NB4 (cell line): ENCODE data around the gene KCNQ1.

Experiments
- MYC ChIP-seq: IDR thresholded peaks from 2 replicates; pipeline ENCODE4 v1.6.1; 2011; ENCODE audit warnings: low read depth, low read length
- TF ChIP-seq, protein P1 (sequence below): IDR thresholded peaks from one replicate; pipeline ENCODE4 v1.5.1; 2012; ENCODE audit warnings: low read depth, low read length

DNA sequence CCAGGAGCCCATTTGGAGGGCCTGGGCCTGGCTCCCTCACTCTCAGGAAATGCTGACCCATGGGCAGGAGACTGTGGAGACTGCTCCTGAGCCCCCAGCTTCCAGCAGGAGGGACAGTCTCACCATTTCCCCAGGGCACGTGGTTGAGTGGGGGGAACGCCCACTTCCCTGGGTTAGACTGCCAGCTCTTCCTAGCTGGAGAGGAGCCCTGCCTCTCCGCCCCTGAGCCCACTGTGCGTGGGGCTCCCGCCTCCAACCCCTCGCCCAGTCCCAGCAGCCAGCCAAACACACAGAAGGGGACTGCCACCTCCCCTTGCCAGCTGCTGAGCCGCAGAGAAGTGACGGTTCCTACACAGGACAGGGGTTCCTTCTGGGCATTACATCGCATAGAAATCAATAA is 403.7 kb downstream of the KCNQ1 start:
- TF ChIP-seq, protein P1, sequence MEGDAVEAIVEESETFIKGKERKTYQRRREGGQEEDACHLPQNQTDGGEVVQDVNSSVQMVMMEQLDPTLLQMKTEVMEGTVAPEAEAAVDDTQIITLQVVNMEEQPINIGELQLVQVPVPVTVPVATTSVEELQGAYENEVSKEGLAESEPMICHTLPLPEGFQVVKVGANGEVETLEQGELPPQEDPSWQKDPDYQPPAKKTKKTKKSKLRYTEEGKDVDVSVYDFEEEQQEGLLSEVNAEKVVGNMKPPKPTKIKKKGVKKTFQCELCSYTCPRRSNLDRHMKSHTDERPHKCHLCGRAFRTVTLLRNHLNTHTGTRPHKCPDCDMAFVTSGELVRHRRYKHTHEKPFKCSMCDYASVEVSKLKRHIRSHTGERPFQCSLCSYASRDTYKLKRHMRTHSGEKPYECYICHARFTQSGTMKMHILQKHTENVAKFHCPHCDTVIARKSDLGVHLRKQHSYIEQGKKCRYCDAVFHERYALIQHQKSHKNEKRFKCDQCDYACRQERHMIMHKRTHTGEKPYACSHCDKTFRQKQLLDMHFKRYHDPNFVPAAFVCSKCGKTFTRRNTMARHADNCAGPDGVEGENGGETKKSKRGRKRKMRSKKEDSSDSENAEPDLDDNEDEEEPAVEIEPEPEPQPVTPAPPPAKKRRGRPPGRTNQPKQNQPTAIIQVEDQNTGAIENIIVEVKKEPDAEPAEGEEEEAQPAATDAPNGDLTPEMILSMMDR, result no peak
- TF ChIP-seq MYC, result no peak
